Activated naive CD4-positive, alpha-beta T cell treated with anti-CD3 and anti-CD28 coated beads, Interleukin-2, amount 10 ng/mL, durations not matched to agents 7 days and 5 days (primary cell): ENCODE data around the gene TXNDC2.
"Not testable (repeated sequence)": the region's sequence is repeated elsewhere in the genome, so short reads cannot be mapped to it uniquely, and the experiment has no call there.

Source experiments
- CTCF ChIA-PET: fragments of 350-600 bp; sonication (Branson Sonifier 250); formaldehyde crosslinking; loops from one replicate; lab custom pipeline; 2021; ENCODE audit warnings: antibody characterized with exemption; lab: Charles Lee
- DNase-seq: peaks from one replicate; pipeline ENCODE4 v3.0.0-alpha.2; 2020
- H3K27ac Mint-ChIP-seq: one replicate; pipeline ENCODE4 v1.8.0; 2021; ENCODE audit warnings: mild to moderate bottlenecking, moderate library complexity, mixed read lengths
- H3K27me3 Mint-ChIP-seq: one replicate; pipeline ENCODE4 v1.8.0; 2021; ENCODE audit warnings: mild to moderate bottlenecking, mixed read lengths
- H3K36me3 Mint-ChIP-seq: one replicate; pipeline ENCODE4 v1.8.0; 2021; ENCODE audit warnings: mixed read lengths
- H3K4me1 Mint-ChIP-seq: one replicate; pipeline ENCODE4 v1.8.0; 2021; ENCODE audit warnings: mixed read lengths
- H3K4me3 Mint-ChIP-seq: one replicate; pipeline ENCODE4 v1.8.0; 2021; ENCODE audit warnings: mild to moderate bottlenecking, moderate library complexity, mixed read lengths
- H3K9me3 Mint-ChIP-seq: one replicate; pipeline ENCODE4 v1.8.0; 2021; ENCODE audit warnings: mixed read lengths

TXNDC2 gene

GRCh38 chr18:9884532-9885140, 1.1 kb upstream of the TXNDC2 start:
- Mint-ChIP-seq H3K4me3 (no peak overlapping the region), H3K36me3 (no peaks in the 10 kb centered on the region), H3K27ac (no peak overlapping the region), H3K27me3 (peaks cover 7% of the 10 kb centered on the region), H3K9me3 (no peaks in the 10 kb centered on the region), H3K4me1 (no peaks in the 10 kb centered on the region)
- DNase-seq: no peak
- CTCF ChIA-PET: no interaction called here

GRCh38 chr18:9886005-9886348, 204 bp downstream of the TXNDC2 start:
- Mint-ChIP-seq H3K9me3 (no peaks in the 10 kb centered on the region), H3K4me3 (no peak overlapping the region), H3K4me1 (no peaks in the 10 kb centered on the region), H3K27me3 (peaks cover 7% of the 10 kb centered on the region), H3K27ac (no peak overlapping the region), H3K36me3 (no peaks in the 10 kb centered on the region)
- CTCF ChIA-PET: no interaction called here
- DNase-seq: no peak

- peaks cover 7% of the 10 kb centered on the region for H3K27me3 Mint-ChIP-seq
- CTCF ChIA-PET: no interaction called here
- no peaks in the 10 kb centered on the region for H3K9me3 Mint-ChIP-seq
- no peak for DNase-seq
- H3K4me3 Mint-ChIP-seq: no peak overlapping the region
- H3K4me1 Mint-ChIP-seq: no peaks in the 10 kb centered on the region
- H3K27ac Mint-ChIP-seq: no peak overlapping the region
- no peaks in the 10 kb centered on the region for H3K36me3 Mint-ChIP-seq
These were observed 2.2 kb downstream of the TXNDC2 start for GRCh38 chr18:9887992-9888391.

DNA sequence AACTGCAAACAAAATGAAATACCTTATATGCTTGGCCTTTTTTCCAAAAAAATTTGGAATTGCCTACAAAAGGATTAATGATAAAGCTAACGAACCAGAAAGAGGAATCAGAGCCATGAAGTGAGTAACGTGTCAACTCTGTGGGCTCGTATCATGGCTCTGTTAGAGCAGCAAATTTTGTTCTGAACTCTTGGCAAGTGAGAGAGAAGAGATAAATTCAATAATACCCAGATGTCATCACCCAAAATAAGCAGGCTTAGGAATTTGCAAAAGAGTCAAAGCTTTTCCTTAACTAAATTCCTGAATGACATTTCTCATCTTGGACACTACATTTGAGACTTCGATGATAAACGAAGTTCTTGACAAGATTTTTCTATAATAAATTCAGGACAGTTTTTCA, 4.4 kb downstream of the TXNDC2 start:
- no peak overlapping the region for H3K27ac Mint-ChIP-seq
- H3K9me3 Mint-ChIP-seq: no peaks in the 10 kb centered on the region
- peaks cover 10% of the 10 kb centered on the region for H3K4me1 Mint-ChIP-seq
- no peak overlapping the region for H3K4me3 Mint-ChIP-seq
- CTCF ChIA-PET: no interaction called here
- no peak for DNase-seq
- peaks cover 7% of the 10 kb centered on the region for H3K27me3 Mint-ChIP-seq
- no peaks in the 10 kb centered on the region for H3K36me3 Mint-ChIP-seq

DNA sequence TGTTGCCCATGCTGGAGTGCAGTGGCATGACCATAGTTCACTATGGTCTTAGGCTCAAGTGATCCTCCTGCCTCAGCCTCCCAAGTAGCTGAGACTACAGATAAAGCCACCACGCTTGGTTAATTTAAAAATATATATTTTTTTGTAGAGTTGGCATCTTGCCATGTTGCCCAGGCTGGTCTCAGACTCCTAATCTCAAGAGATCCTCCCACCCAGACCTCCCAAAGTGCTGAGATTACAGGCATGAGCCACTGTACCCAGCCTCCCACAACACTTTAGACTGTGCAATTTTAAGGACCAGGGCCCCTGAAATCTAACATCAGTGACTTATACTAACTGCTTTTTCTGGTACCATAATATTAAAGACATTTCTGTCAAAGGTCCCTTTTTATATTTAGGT, 5.2 kb downstream of the TXNDC2 start:
- Mint-ChIP-seq H3K4me1 (peaks cover 14% of the 10 kb centered on the region), H3K4me3 (no peak overlapping the region), H3K27me3 (peaks cover 7% of the 10 kb centered on the region), H3K36me3 (no peaks in the 10 kb centered on the region), H3K27ac (no peak overlapping the region), H3K9me3 (no peaks in the 10 kb centered on the region)
- CTCF ChIA-PET: no interaction called here
- DNase-seq: no peak

GRCh38 chr18:9891515-9891914, 5.7 kb downstream of the TXNDC2 start:
- DNase-seq, H3K27me3 Mint-ChIP-seq, H3K4me3 Mint-ChIP-seq, H3K9me3 Mint-ChIP-seq, H3K36me3 Mint-ChIP-seq, H3K27ac Mint-ChIP-seq, CTCF ChIA-PET: not testable (repeated sequence)
- H3K4me1 Mint-ChIP-seq: peaks cover 14% of the 10 kb centered on the region

- Mint-ChIP-seq H3K4me1 (peaks cover 14% of the 10 kb centered on the region), H3K36me3 (no peaks in the 10 kb centered on the region), H3K27me3 (peaks cover 2% of the 10 kb centered on the region), H3K27ac (no peak overlapping the region), H3K9me3 (no peaks in the 10 kb centered on the region), H3K4me3 (no peak overlapping the region)
- DNase-seq: peak; percentile 25
- CTCF ChIA-PET: no interaction called here
These were observed 8.8 kb downstream of the TXNDC2 start for GRCh38 chr18:9894454-9895068.

DNA sequence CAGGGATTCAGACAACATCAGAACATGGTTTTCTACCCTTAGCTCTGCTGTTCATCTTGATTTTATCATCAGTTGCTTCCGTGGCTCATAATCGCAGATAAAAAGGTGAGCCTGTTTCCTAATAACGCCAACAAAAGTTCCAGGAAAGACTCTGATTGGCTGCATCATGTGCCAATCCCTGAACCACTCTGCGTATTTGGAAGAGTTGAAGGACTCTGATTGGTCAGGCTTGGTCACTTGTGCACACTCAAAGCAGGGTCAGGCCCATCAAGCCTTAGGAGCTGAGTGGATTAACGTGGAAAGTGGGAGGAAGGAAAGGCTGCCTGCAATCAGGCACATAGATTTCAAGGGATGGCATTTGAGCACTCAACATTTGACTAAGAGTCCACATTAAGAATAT, 11.4 kb downstream of the TXNDC2 start:
- H3K36me3 Mint-ChIP-seq: no peaks in the 10 kb centered on the region
- H3K9me3 Mint-ChIP-seq: no peaks in the 10 kb centered on the region
- H3K4me3 Mint-ChIP-seq: no peak overlapping the region
- no peaks in the 10 kb centered on the region for H3K27me3 Mint-ChIP-seq
- peaks cover 14% of the 10 kb centered on the region for H3K4me1 Mint-ChIP-seq
- no peak for DNase-seq
- H3K27ac Mint-ChIP-seq: no peak overlapping the region
- CTCF ChIA-PET: no interaction called here

GRCh38 chr18:9897787-9898291, 12.1 kb downstream of the TXNDC2 start:
- H3K9me3 Mint-ChIP-seq: not testable (repeated sequence)

GRCh38 chr18:9898792-9899549, 13.2 kb downstream of the TXNDC2 start:
- Mint-ChIP-seq H3K36me3 (no peaks in the 10 kb centered on the region), H3K4me1 (peaks cover 14% of the 10 kb centered on the region), H3K27ac (no peak overlapping the region), H3K4me3 (no peak overlapping the region), H3K27me3 (no peaks in the 10 kb centered on the region), H3K9me3 (no peaks in the 10 kb centered on the region)
- no peak for DNase-seq
- CTCF ChIA-PET: interaction anchor here (0.6 to 0.7 kb wide), 2 partner anchors 17 to 209 kb away, joined by 3 to 4 read pairs; no protein-coding TSS in a partner anchor

More at GRCh38 chr18:9897787-9898291, 12.1 kb downstream of the TXNDC2 start:
- H3K36me3 Mint-ChIP-seq, H3K27ac Mint-ChIP-seq, DNase-seq, H3K4me3 Mint-ChIP-seq, CTCF ChIA-PET, H3K27me3 Mint-ChIP-seq: not testable (repeated sequence)
- peaks cover 14% of the 10 kb centered on the region for H3K4me1 Mint-ChIP-seq

GRCh38 chr18:9899550-9899930, 13.8 kb downstream of the TXNDC2 start:
- H3K9me3 Mint-ChIP-seq, H3K36me3 Mint-ChIP-seq, H3K4me3 Mint-ChIP-seq, H3K27me3 Mint-ChIP-seq, DNase-seq, H3K4me1 Mint-ChIP-seq, H3K27ac Mint-ChIP-seq: not testable (repeated sequence)
- CTCF ChIA-PET: interaction anchor here (0.7 kb wide), 1 partner anchor 17 kb away, joined by 3 read pairs; no protein-coding TSS in a partner anchor

GRCh38 chr18:9900699-9901098, 14.9 kb downstream of the TXNDC2 start:
- DNase-seq: no peak
- H3K36me3 Mint-ChIP-seq: no peaks in the 10 kb centered on the region
- CTCF ChIA-PET: no interaction called here
- no peak overlapping the region for H3K27ac Mint-ChIP-seq
- no peaks in the 10 kb centered on the region for H3K4me1 Mint-ChIP-seq
- H3K4me3 Mint-ChIP-seq: no peak overlapping the region
- no peaks in the 10 kb centered on the region for H3K9me3 Mint-ChIP-seq
- H3K27me3 Mint-ChIP-seq: peaks cover 6% of the 10 kb centered on the region

GRCh38 chr18:9901377-9901776, 15.6 kb downstream of the TXNDC2 start:
- Mint-ChIP-seq H3K27ac (no peak overlapping the region), H3K4me3 (no peak overlapping the region), H3K9me3 (no peaks in the 10 kb centered on the region), H3K27me3 (peaks cover 10% of the 10 kb centered on the region), H3K36me3 (no peaks in the 10 kb centered on the region), H3K4me1 (no peaks in the 10 kb centered on the region)
- CTCF ChIA-PET: no interaction called here
- DNase-seq: no peak

DNA sequence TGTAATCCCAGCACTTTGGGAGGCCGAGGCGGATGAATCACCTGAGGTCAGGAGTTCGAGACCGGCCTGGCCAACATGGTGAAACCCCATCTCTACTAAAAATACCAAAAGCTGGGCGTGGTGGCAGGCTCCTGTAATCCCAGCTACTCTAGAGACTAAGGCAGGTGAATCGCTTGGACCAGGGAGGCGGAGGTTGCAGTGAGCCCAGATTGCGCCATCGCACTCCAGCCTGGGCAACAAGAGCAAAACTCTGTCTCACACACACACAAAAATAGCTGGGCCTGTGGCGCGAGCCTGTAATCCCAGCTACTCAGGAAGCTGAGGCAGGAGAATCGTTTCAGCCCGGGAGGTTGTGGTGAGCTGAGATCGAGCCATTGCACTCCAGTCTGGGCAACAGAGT, 16.5 kb downstream of the TXNDC2 start:
- H3K27ac Mint-ChIP-seq, DNase-seq, CTCF ChIA-PET, H3K4me1 Mint-ChIP-seq, H3K4me3 Mint-ChIP-seq, H3K9me3 Mint-ChIP-seq, H3K36me3 Mint-ChIP-seq: not testable (repeated sequence)
- peaks cover 16% of the 10 kb centered on the region for H3K27me3 Mint-ChIP-seq

GRCh38 chr18:9902832-9903231, 17.1 kb downstream of the TXNDC2 start:
- CTCF ChIA-PET: no interaction called here
- Mint-ChIP-seq H3K36me3 (no peaks in the 10 kb centered on the region), H3K27me3 (peaks cover 16% of the 10 kb centered on the region), H3K4me1 (no peaks in the 10 kb centered on the region), H3K9me3 (no peaks in the 10 kb centered on the region), H3K27ac (no peak overlapping the region), H3K4me3 (no peak overlapping the region)
- DNase-seq: no peak
